Measurements from ENCODE around the gene OR56A4.

- peak; percentile 51 for TF ChIP-seq CTCF (IDR thresholded peaks at IDR 0.05; ENCODE audit: low read depth, low read length, missing input control)
- TF ChIP-seq TAF1 (conservative IDR thresholded peaks at IDR 0.05): no peak
- TF ChIP-seq FOXA1 (IDR thresholded peaks at IDR 0.05): no peak
- no peak for TF ChIP-seq ZBTB33 (IDR thresholded peaks at IDR 0.05)
- no peak for TF ChIP-seq MAX (IDR thresholded peaks at IDR 0.05)
- TF ChIP-seq EGR1 (IDR thresholded peaks at IDR 0.05; ENCODE audit: low read depth in 2 of 2): no peak
- TF ChIP-seq GABPA (IDR thresholded peaks at IDR 0.05 in 1 of 2, conservative IDR thresholded peaks at IDR 0.05 in 1 of 2): no peak
- no peak for TF ChIP-seq JUND (IDR thresholded peaks at IDR 0.05)
- no peak for TF ChIP-seq HNF4A (conservative IDR thresholded peaks at IDR 0.05)
- no peak for TF ChIP-seq ATF3 (IDR thresholded peaks at IDR 0.05)
- TF ChIP-seq REST (IDR thresholded peaks at IDR 0.05): no peak
- no peak for TF ChIP-seq YY1 (IDR thresholded peaks at IDR 0.05)
- peak; percentile 46 to 71 for TF ChIP-seq RAD21 (IDR thresholded peaks at IDR 0.05)
- no peak for TF ChIP-seq FOXA2 (IDR thresholded peaks at IDR 0.05)
Measured at GRCh38 chr11:5992604-5993251, 14.0 kb downstream of the OR56A4 start.
